IPS-20b (cell line): ENCODE results near the gene PHF19.

Experiments
- H3K27ac ChIP-seq: one replicate; pipeline ENCODE4 v1.5.1; 2013; ENCODE audit warnings: low read length
- H3K27me3 ChIP-seq: 2 replicates; pipeline ENCODE4 v1.6.1; 2013; ENCODE audit warnings: mild to moderate bottlenecking, low read length, inconsistent platforms; ENCODE audit not compliant: insufficient read depth
- H3K36me3 ChIP-seq: 2 replicates; pipeline ENCODE4 v1.6.1; 2013; ENCODE audit warnings: low read depth, mild to moderate bottlenecking, inconsistent platforms, low read length, moderate library complexity; ENCODE audit not compliant: insufficient read depth
- H3K4me1 ChIP-seq: 2 replicates; pipeline ENCODE4 v1.6.1; 2013; ENCODE audit warnings: mild to moderate bottlenecking, control low read depth, inconsistent platforms, low read length, moderate library complexity; ENCODE audit not compliant: insufficient read depth
- H3K4me3 ChIP-seq: 2 replicates; pipeline ENCODE4 v1.5.1; 2013; ENCODE audit warnings: mild to moderate bottlenecking, low read length, inconsistent platforms
- H3K9ac ChIP-seq: 2 replicates; pipeline ENCODE4 v1.6.1; 2013; ENCODE audit warnings: low read depth, mild to moderate bottlenecking, inconsistent platforms, low read length, moderate library complexity
- H3K9me3 ChIP-seq: 2 replicates; pipeline ENCODE4 v1.6.1; 2013; ENCODE audit warnings: mild to moderate bottlenecking, low read depth, low read length, inconsistent platforms; ENCODE audit not compliant: insufficient read depth

The PHF19 gene

GRCh38 chr9:120910643-120911042, 33.7 kb upstream of the PHF19 start:
- Histone ChIP-seq H3K9ac (no peak overlapping the region), H3K9me3 (no peaks in the 10 kb centered on the region), H3K4me3 (no peak overlapping the region), H3K27ac (no peak overlapping the region), H3K4me1 (peaks cover 13% of the 10 kb centered on the region; the same call in 1 of the 2 replicates), H3K27me3 (no peaks in the 10 kb centered on the region), H3K36me3 (no peaks in the 10 kb centered on the region)

GRCh38 chr9:120909904-120910303, 32.9 kb upstream of the PHF19 start:
- Histone ChIP-seq H3K9me3 (no peaks in the 10 kb centered on the region), H3K27ac (no peak overlapping the region), H3K9ac (no peak overlapping the region), H3K4me1 (peaks cover 13% of the 10 kb centered on the region; the same call in 1 of the 2 replicates), H3K27me3 (no peaks in the 10 kb centered on the region), H3K36me3 (no peaks in the 10 kb centered on the region), H3K4me3 (no peak overlapping the region)

DNA sequence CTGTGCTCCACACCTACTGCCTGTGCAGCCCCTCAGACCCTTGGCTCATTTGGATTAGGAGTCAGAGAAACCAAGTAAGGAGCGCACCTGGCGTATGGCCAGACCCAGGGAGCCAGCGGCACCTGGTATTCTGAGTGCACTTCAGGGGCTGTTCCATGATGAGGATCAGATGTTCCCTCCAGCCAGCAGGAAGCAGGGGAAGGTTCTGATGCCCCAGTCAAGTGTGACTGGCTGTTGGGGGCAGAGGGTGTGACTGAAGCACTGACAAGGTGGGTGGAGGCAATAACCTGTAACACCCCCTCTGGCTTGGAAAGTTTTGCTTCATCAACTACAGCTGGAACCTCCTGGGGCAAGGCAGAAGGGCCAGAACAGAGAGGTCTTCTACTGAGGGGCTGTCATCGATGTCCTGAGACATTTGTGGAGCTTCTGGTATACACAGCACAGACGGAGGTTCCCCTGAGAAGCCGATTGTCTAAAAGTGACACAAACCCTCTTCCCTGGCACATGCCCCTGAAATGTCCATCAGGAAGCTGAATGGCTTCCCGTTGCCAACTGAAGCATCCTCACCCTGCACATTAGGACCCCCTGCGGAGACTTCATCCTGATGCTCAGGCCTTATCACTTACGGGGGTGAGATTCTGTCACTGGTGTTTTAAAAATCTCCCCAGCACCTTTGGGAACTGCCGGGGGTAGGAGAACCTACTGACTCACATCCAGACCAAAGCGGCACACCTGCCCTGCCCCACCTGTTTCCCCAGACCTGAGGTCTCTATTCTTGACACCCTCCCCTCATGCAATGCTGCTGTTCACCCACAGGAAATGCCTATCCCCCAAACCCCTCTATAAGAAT, 28.6 kb upstream of the PHF19 start:
- no peak overlapping the region for H3K27ac ChIP-seq
- no peaks in the 10 kb centered on the region for H3K27me3 ChIP-seq
- no peaks in the 10 kb centered on the region for H3K9me3 ChIP-seq
- no peaks in the 10 kb centered on the region for H3K4me1 ChIP-seq
- H3K9ac ChIP-seq: no peak overlapping the region
- no peak overlapping the region for H3K4me3 ChIP-seq
- H3K36me3 ChIP-seq: no peaks in the 10 kb centered on the region

DNA sequence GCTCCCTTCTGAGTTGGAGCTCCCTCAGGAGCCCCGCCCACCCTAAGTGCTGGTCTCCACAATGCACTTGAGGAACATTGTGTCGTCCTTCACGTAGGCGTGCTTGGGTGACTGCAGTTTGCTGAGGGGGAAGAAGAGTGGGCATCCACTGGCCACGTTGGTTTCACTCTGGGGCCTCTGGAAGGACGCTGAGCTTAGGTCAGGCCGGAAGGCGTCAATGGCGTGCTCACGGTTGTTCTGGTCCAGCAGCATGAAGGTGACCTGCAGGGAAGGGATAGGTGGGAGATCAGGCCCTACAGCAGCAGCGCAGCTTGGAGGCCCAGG, 28.0 kb upstream of the PHF19 start:
- no peaks in the 10 kb centered on the region for H3K36me3 ChIP-seq
- no peaks in the 10 kb centered on the region for H3K4me1 ChIP-seq
- H3K9me3 ChIP-seq: no peaks in the 10 kb centered on the region
- no peak overlapping the region for H3K4me3 ChIP-seq
- H3K27me3 ChIP-seq: no peaks in the 10 kb centered on the region
- no peak overlapping the region for H3K9ac ChIP-seq
- no peak overlapping the region for H3K27ac ChIP-seq

DNA sequence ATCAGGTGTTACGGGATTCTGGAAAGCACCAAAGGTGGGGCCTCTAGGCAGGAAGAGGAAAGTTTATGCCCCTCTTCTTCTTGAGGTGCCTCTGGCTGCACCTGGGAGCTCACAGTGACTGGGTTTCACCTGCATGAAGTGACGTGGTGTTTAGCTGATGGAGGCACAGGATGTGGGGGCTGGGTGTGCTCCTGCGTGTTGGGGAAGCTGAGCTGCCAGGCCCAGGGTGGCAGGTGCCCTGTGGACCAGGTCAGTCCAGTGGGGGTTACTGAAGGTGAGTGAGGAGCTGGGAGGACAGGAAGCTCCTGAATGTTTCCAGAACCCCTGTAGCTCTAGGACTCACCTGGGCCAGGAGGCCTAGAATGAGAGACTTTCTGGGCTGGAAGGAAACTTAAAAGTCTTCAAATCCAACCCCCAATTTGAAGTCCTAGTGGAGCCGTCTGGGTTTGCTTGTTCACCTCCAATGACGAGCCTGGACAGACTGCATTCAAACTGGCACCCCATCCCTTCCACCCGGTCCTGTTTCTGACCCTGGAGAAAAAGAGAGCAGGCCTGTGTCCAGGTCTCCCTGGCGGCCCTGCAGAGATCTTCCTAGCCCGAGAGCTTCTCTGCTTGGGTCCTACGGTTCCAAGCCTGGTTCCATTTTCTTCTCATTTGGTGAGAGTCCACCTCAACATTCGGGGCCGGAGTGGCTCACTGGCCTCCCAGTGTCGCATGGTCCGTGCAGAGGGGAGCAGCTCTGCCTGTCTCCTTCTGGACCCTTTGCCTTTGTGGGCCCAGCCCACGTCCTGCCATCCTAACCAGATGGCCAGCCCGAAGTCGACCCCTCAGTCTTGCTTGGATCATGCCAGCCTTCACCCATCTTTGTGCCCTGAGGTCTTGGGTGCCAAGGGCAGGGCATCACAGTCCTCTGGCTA, 27.3 kb upstream of the PHF19 start:
- no peaks in the 10 kb centered on the region for H3K27me3 ChIP-seq
- no peak overlapping the region for H3K9ac ChIP-seq
- H3K36me3 ChIP-seq: no peaks in the 10 kb centered on the region
- no peak overlapping the region for H3K27ac ChIP-seq
- H3K4me3 ChIP-seq: no peak overlapping the region
- H3K4me1 ChIP-seq: no peaks in the 10 kb centered on the region
- no peaks in the 10 kb centered on the region for H3K9me3 ChIP-seq

DNA sequence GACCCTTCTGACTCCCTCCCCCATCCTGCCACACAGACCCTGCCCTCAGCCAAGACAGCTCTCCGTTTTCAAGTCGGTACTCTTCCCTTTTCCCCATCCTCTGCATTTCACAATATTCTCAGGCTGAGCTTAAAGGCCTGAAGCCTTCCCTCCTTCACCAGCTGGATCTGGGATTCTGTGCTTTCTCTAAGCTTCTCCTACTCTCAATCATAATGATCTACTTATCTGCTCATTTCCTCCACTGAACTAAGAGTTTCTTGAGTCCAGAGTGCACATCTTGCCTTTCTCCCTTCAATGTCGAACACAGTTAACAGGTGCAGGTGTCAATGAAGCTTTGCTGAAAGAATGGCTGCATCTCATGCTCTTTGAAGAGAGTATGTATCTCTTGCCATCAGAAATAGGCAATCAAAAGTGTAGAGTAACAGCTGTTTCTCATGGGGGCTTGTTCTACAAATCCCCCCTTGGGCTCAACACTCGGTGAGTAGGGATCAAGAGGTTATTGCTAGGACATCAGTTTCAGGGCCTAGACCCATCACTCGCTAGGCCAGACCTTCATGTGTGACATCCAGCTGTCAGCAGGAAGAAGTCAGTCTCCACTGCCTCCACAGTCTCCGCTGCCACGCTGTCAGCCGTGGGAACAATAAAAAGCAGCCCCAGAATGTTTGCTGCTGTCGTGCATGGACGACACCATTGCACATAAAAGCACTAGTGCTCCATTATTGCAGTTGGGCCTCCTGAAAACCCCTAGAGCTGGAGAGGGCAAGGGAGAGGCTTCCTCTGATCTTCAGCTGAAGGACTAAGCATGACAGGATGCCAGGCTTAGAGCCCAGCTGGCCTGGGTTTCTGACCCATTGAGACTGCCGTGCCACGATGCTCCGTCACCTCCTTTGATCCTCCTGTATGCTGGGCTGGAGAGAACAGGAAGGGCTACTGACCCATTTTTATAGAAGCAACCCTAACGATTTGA, 25.9 kb upstream of the PHF19 start:
- Histone ChIP-seq H3K4me1 (no peaks in the 10 kb centered on the region), H3K27me3 (no peaks in the 10 kb centered on the region), H3K36me3 (no peaks in the 10 kb centered on the region)

GRCh38 chr9:120901755-120902568, 25.0 kb upstream of the PHF19 start:
- H3K9me3 ChIP-seq: no peaks in the 10 kb centered on the region
- H3K27me3 ChIP-seq: no peaks in the 10 kb centered on the region
- no peaks in the 10 kb centered on the region for H3K4me1 ChIP-seq
- no peak overlapping the region for H3K27ac ChIP-seq
- no peak overlapping the region for H3K4me3 ChIP-seq
- no peaks in the 10 kb centered on the region for H3K36me3 ChIP-seq
- H3K9ac ChIP-seq: no peak overlapping the region

More for the DNA sequence above, 25.9 kb upstream of the PHF19 start:
- Histone ChIP-seq H3K9me3 (no peaks in the 10 kb centered on the region), H3K4me3 (no peak overlapping the region), H3K9ac (no peak overlapping the region), H3K27ac (no peak overlapping the region)

DNA sequence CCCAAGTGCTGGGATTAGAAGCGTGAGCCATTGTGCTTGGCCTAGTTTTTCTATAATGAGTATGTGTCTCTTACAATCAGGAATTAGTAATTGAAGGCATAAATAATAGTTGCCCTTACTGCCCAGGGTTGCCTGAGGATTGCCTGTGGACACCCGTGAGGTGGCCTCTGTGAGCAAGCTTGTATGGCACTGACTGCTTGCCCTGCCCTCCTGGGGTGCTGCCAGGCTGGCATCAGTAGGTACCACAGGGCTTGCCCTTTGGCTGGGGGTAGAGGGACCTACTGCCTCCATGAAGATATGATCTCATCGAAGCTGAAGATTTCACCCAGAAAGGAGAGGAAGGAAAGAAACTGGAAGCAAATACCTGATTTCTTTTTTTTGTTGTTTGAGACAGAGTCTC, 23.8 kb upstream of the PHF19 start:
- Histone ChIP-seq H3K9ac (no peak overlapping the region), H3K27me3 (no peaks in the 10 kb centered on the region), H3K9me3 (no peaks in the 10 kb centered on the region), H3K4me3 (no peak overlapping the region), H3K27ac (no peak overlapping the region), H3K4me1 (no peaks in the 10 kb centered on the region), H3K36me3 (no peaks in the 10 kb centered on the region)

DNA sequence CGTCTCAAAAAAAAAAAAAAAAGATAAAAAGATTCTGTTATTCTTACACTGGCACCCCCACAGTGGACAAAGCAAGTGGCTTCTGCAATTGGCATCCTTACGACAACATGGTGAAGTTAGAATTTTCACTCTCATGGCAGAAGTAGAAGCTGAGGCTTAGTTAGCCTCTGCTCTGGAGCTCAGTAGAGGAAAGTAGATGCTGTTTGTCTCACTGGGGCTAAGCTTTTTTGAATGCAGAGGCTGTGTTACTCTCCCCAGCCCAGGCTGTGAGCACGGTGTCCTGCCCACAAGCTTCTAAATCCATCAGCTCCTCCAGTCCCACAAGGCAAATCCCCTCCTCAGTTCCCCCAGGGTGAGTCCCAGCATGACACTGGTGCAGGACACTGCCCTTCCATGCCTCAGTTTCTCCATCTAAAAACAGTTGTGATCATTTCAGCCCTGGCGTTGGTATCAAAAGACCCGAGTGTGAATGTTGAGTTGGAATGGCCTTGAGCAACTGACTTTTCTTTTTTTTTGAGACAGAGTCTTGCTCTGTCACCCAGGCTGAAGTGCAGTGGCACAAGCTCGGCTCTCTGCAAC, 22.6 kb upstream of the PHF19 start:
- Histone ChIP-seq H3K4me1 (no peaks in the 10 kb centered on the region), H3K27me3 (peaks cover 9% of the 10 kb centered on the region), H3K9ac (no peak overlapping the region), H3K4me3 (no peak overlapping the region), H3K9me3 (no peaks in the 10 kb centered on the region), H3K27ac (no peak overlapping the region), H3K36me3 (no peaks in the 10 kb centered on the region)

GRCh38 chr9:120898396-120898795, 21.4 kb upstream of the PHF19 start:
- no peak overlapping the region for H3K4me3 ChIP-seq
- H3K4me1 ChIP-seq: no peaks in the 10 kb centered on the region
- H3K36me3 ChIP-seq: no peaks in the 10 kb centered on the region
- H3K9me3 ChIP-seq: no peaks in the 10 kb centered on the region
- no peak overlapping the region for H3K27ac ChIP-seq
- H3K9ac ChIP-seq: no peak overlapping the region
- peaks cover 21% of the 10 kb centered on the region for H3K27me3 ChIP-seq
